Esophagus mucosa (tissue), 1 donor: ENCODE measurements around the gene PRSS12. TPM values are rescaled to one million over a fixed set of nuclear protein-coding genes. Genes with fewer than 3 reads are reported as not detected.

Experiments used
- ATAC-seq: fragments of 200-7000 bp; cut with Tn5 transposase; one replicate; pipeline ENCODE4 v1.9.1; 2020
- total RNA-seq: library from RNA; stranded (reverse); gene quantifications from one replicate; pipeline ENCODE4 v1.2.4, GENCODE V29; 2023
- donor health status: DM: yes; HTN: yes; CAD: no.

PRSS12 gene
- total RNA-seq, 1 donor from 2014 or later: 5.7 TPM

DNA sequence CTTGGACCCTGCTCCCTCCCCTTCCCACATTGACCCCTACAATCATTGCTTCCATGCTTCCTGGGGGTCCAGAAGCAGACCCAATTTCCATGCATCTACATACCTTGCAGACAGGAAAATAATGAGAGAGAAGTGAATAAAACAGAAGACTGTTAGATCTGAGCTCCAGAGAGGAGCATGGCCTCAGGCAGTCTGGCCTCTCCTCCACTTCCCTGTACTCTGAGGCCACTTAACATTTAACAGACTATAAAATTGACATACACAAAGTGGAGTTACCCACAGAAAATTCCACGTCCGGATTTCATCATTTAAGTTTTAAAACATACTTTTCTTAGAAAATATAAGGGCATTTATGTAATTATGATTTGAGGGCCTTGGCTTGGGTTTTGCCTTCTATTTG, 2.1 kb upstream of the PRSS12 start:
- no peak for ATAC-seq

DNA sequence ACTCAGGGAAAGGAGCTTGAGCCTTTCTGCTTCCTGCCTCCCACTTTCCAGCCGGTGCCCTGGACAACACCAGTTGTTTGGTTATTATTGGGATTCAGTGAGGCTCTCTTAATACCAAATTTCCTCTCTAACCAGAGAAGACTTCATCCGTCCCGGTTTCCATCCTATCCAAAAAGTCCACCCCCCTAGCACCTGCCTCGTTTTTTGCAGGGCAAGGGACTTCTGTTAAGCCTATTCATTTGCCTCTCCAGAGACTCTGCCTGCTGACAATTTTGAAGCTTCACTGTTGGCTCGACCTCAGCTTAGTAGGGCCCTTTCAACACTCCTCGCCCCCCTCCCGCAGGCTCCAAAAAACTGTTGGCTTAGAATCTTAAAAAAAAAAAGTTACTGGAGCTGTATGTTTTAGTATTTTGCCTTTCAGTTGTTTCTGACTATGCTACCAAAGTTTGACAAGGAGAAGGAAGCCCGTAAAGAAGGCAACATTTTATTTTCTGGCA, 779 bp upstream of the PRSS12 start:
- ATAC-seq: no peak

DNA sequence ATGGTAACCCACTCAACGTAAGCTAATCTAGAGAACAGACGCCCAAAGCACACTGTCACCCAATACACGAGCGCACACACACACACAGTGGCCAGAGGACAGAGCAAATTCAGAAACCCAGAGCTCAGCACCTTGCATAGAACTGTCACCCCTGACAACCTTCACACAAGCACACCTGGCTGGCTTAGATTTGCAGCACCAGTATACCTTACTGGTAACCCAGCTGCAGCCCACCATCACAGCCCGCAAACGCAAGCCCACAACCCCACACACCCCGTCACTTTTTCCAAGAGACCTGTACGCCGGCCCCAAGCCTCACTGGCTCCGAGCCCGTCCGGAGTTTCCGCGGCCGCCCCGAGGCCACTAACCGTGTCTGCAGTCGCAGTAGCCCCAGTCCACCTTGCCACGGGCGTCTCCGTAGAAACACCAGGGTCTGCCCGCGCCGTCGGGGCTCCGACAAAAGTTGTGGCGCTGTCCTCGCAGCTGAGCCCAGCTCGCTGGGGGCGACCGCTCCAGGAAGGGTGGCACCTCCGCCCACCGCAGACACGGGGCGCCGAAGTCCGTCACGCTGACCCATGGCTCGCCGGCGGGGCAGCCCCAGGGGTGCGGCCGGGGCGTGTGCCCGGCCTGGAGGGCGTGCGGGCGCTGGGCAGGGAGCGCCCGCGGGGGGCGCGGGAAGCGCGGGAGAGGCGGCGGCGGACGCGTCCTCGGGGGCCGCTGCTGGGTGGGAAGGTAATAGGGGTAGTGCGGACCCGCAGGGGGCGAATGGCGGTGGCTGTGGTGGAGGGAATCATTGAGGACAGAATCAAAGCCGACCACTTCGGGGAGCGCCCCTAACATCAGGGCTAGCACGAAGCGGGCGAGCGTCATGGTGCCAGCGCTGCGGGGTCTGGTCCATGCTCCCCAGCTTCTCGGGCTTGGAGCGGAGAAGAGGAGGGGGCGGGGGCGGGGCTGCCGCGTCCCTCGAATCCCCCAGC, 664 bp downstream of the PRSS12 start:
- peak; percentile 33 for ATAC-seq

DNA sequence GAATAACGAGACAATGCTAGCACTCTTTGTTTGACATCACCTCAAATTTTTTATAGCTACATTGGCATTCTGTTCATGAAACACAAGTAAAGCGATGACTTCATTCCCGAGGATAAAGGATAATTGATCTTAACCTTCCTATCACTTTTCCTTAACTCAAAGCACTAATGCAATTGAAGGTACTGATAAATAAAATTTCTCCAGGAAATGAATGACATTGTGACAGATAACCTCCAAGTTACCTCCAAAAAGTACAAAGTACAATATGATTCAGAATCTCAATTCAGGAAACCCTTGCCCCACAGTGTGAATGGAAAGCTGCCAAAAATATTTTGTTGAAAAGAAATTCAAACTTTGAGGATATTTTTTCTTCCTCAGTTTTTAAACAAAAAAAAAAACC, 1.8 kb downstream of the PRSS12 start:
- ATAC-seq: no peak

DNA sequence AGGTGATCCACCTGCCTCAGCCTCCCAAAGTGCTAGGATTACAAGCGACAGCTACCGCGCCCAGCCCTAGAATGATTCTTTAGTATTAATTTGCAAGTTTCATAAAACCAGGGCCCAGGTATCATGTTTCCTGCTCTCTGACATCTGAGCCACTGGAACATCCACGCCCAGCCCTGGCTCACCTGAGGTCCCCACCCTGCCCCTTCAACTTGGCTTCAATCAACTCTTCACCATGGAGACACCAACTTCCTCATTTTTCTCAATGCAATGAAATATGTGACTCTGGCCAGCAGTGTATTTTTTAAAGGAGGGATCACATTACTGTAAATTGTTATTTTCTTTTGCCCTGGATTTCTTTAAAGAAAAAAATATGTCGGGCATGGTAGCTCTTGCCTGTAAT, 3.9 kb downstream of the PRSS12 start:
- ATAC-seq: peak; percentile 87

DNA sequence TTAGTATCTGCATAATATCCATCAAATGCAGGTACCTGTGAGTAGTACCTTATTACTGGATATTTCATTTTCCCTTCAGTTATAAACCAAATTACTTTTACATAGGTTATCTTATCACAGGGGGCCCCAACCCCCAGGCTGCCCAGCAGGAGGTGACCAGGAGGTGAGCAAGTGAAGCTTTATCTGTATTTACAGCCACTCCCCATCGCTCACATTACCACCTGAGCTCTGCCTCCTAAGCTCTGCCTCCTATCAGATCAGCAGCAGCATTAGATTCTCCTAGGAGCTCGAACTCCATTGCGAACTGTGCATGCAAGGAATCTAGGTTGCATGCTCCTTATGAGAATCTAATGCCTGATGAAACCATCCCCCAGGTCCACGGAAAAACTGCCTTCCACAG, 6.3 kb downstream of the PRSS12 start:
- no peak for ATAC-seq

DNA sequence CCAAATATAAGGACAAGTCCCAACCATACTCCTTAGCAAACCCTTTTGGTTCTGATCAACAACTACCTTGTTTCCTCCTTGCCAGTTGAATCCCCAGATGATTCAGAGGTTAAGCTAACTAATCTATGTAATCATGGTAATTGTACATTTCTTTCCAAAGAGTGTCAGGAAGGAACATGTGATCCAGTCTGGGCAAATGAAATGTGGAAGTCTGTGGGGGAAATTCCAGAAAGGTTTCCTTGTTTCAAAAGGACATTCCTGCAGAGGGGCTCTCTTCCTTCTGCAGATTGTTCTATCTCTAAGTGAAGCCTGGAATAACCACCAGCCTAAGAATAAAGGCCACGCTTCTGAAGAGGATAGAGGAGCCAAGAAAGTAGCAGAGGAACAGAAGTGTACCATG, 7.0 kb downstream of the PRSS12 start:
- ATAC-seq: peak; percentile 74

DNA sequence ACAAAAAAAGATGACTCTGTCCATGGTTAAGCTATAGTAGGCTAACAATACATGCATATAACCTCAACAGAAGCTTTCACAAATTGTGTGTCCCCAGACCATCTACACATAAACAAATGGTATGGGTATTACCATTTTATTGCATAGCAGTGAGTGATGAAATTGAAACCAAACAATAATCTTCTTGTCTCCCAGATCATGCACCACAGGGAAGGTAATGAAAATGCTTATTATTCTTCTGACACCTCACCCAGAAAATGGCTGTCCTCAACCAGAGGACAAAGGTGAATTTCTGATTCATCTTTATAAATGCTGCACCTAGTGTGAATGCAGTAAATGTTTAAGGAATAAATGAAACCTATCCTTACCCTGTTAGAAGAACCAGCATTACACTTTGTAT, 8.0 kb downstream of the PRSS12 start:
- ATAC-seq: peak; percentile 42

DNA sequence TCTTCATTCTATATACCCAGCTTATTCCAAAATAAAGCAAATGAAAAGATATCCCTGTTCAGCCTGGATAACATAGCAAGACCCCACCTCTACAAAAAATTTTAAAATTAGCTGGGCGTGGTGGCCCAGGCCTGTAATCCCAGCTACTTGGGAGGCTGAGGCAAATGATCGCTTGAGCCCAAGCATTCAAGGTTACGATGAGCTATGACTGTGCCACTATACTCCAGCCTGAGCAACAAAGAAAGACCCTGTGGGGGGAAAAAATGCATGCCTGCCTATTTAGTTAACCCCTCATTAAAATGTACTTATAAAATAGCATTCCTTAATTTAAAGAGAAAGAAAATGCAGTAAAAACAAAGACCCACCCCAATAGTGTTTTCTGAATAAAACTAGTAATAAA, 9.3 kb downstream of the PRSS12 start:
- ATAC-seq: no peak

DNA sequence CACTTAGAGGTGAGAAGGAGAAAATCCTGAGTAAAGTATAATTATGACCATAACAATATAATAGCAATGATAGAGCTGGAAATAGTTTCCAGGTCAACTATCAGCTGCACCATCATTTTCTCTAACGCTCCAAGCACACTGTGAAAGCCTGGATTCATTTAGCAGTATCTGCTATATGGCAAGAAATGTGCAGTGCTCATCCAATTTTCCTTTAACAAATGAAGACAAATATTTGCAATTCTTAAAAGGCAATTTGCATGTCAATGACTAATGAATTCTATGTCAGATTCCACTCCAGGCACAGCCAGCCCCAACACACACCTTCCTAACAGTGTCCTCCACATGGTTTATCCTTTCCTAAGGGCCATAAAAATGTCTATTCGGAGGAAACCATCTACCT, 12.7 kb downstream of the PRSS12 start:
- no peak for ATAC-seq

DNA sequence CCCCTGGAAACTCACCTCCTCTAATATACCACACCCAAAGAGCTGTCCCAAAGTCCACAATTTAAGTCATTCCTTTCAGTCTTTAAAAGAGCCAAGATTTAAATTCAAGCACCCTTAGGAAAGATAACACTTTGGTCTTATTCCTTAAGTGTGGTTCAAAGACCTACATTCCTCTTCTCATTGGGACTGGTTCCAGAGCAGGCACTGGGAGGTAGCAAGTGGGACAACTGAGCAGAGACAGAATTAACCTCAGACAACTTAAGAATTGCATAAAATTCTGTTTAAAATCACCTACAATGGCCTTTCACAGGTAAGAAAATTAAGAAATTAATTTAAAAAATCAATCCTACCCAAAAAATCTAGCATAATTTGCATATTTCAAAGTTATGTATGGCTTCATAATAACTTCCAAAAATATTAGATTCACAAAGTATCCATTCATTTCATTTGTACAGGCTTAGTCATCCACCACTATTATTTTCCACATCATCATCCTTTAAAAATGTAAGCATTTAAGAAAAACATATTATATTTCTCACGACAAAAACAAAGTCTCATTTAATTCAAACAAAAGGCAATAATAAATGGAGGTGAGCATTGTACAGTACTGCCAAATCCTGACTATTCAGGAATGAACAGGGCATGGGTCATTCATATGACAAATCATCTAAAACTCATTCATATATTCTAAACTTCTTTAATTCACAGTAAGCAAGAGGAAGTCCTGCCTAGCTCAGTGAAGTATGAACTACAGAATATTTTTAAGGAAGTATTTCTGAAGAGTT, 13.6 kb downstream of the PRSS12 start:
- no peak for ATAC-seq

DNA sequence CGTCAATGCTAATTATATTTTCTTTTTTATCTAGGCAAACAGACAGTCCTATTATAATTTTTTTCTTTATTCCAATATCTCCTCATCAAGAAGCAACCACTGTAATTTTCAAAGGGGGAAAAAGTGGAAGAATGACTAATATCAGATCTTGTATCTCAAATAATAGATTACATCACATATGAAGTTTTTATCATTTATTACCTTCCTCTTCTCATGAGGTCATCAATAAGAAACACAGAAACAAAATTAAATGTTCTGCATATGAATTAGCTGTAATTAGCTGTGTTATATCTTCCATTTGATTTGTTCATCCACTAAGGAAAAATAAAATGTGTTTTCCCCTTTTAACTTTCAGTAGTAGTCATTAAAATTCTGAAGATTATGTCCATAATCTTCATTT, 14.3 kb downstream of the PRSS12 start:
- no peak for ATAC-seq

DNA sequence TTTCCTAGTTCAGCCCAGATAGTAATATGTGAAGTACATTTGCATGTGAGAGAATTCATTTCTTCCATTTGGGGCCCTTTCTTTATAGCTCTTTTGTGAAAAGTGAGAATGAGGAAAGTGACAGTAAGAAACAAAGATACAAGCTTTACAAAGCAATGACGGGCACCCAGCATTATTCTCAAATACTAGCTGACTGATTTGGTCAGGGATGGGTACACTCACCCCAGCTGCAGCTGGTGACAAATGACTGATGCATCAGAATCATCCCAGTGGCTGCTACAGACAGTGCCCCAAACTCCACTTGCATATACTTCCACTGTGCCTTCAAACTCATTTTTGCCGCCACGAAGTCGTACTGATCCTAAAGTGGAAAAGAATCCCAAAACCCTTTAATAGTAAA, 14.8 kb downstream of the PRSS12 start:
- no peak for ATAC-seq

DNA sequence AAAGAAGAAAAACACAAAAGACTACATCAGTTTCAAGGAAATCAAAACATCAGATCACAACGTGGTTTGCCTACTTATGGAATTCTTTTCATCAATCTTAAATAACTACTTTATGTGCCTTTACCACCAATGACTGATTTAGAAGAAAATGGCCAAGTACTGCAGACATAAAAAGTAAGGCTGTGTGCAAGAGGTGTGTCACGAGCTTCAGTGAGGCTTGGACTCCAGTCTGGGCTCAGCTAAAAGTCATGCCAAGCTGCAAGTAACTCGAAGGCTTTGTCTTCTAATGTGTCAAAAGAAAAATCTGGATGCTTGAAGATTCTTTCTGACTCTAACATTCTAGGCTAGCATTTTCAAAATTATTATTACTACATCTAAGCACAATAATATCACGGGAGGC, 17.0 kb downstream of the PRSS12 start:
- ATAC-seq: no peak

DNA sequence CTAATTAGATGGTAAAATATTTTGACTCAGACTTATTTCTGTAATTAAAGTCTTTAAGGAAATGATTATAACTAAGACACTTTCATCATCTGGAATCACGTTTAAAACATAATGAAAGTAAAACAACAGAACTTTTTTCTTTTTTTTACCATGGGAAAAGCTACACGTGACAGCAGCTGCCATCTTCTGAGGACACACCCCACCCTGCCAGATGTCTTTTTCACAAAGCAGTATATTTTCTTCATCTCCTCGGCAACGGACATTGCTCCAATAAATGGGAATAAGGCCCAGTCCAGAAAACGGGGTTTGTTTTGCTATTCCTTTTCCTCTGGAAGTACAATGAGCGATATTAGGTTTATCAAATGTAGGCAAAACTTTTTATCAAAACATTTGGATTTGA, 17.5 kb downstream of the PRSS12 start:
- no peak for ATAC-seq

DNA sequence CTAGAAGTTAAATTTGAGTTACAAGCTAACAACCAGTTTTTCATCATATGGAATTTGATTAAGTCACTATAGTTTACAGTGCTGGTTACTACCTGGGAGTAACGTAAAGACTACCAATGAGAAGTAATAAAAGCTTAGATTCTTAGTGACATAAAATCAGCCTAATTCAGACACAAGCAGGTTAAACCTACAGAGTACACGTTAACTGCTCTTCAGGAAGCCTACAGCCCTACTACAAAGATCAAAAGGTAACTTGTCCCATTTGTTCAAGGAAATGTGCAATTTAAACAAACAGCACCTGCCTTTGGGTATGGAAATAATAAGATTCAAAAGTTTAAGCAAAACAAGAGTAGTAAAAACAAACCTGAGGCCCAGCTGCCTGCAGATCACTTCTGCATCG, 21.5 kb downstream of the PRSS12 start:
- ATAC-seq: no peak

DNA sequence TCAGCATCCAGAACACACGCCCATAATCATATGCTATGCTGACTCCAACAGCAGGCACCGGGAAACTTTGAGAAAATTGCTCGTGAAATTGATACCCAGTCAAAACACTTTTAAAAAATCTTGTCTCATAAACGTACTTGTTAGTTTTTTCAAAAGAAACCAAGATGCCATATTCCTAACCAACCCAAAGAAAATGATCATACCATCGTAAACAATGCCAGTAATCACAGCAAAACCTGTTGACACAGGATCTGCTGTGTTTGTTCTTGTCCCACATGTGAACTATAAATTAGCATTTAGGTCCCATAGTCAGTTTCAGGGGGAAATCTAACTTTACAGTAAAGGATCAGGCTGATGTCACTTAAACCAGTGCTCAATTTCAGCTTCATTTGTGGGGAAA, 23.0 kb downstream of the PRSS12 start:
- no peak for ATAC-seq

DNA sequence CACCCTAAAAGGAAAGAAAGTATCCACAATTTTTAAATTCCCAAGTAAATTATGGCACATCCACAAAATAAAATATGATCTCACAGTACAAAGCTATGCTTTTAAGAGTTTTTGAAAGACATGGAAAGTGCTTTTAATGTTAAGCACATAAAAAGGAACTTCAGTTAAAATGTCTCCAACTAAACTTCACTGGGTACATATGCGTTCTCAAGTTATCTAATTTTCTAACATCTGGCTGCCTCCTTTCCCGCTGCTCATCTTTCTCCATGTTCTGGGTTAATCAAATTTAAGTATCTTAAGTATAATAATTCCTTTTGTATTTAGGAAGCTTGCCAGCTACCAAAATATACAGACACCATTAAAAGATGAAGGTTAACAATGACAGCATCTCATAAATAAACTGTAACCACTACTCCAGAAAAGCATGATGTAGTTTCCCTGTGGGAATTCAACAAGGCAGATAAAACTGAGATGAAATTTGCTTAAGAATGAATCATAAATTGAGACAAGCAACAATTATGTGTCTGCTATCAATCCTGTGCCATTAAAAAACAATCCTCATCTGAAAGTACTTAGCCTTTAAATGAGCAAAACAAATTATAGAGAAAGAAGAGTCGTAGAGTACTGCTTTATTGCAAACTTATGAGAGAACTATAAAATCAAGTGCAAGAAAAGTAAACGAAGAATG, 25.1 kb downstream of the PRSS12 start:
- ATAC-seq: no peak

DNA sequence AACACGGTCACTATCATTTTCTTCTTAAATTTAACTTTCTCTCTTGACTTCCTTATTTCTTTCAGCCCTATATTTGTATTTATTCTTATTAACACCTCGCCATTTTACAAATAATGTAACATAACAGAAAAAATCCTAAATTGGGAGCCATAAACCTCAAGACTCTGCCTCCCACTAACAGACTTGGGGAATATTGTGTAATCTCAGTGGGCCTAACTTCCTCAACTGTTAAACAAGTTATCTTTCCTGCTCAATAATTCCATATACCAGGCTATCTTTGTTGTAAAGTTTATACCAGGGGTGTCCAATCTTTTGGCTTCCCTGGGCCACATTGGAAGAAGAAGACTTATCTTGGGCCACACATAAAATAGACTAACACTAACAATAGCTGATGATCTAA, 26.2 kb downstream of the PRSS12 start:
- ATAC-seq: no peak

DNA sequence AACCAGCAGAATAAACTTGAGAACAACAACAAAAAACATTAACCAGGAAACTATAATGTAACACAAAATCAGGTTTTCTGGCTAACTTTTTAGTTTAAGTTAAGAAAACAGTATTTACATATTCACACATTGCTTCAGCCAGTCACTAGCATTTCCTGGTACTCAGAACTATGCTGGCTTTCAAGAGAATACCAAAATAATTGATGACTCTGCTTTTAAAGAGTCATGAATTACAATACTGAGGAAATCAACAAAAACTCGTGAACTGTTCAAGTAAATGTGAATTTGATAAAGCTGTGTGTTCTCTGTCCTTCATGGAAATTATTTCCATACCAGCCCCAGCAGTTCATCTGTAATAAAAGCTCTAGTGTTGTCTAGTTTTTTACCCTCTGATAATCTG, 27.4 kb downstream of the PRSS12 start:
- ATAC-seq: no peak

DNA sequence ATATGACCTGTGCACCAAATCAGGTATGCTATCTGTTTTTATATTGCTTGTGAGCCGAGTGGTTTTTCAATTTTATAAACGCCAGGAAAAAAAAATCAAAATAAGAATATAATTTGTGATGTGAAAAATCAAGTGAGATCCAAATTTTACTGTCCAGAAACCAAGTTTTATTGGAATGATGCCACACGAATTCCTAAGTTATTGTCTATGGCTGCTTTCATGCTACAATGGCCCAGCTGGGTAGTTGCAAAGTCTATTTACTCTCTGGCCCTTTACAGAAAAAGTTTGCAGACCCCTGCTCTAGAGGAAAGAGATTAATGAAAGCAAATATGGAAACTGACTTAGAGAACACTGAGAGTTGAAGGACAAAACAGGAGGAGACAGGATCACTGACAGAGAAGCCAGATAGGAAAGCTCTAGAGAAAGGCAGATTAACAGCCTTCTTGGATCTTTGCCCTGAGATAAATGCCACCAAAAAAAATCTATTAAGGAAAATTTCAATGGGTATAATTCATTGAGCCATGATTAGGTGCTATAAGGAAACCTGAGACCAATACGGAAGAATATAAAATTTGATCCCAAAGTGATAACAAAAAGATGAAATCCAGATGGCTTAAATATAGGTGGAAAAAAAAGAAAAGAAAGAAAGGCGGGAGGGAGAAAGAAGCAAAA, 29.8 kb downstream of the PRSS12 start:
- ATAC-seq: no peak

DNA sequence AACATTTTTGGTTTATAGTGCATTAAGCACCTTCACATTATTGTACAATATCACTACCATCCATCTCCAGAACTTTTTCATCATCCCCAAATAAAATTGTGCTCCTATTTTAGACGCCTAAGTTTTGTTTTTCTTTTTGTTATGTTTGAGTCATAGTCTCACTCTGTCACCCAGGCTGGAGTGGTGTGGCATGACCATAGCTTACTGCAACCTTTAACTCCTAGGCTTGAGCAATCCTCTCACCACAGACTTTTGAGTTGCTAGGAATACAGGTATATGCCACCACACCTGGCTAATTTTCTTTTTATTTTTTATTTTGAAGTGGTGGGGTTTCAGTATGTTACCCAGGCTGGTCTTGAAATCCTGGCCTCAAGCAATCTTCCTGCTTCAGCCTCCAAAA, 33.9 kb downstream of the PRSS12 start:
- peak; percentile 66 for ATAC-seq

DNA sequence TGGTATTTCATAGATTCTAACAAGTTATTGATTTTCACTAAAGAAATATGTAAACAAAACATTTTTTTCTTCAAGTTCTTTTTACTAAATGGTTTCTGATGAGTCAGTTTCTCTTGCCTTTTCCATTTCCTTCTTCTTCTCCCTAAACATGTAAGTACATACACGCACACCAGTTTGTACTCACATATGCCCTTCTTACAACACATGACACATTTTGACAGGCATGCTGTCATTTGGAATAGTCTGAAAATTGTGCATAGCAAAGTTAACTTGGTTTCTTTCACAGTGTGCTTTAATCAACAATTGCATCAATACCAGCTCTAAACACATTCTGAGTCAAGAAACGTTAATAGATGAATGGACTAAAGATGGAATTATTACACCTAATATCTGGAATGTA, 35.1 kb downstream of the PRSS12 start:
- ATAC-seq: no peak
